ENCODE results near the gene HERC5.
"Not testable (repeated sequence)": the region's sequence is repeated elsewhere in the genome, so short reads cannot be mapped to it uniquely, and the experiment has no call there.

The HERC5 gene

DNA sequence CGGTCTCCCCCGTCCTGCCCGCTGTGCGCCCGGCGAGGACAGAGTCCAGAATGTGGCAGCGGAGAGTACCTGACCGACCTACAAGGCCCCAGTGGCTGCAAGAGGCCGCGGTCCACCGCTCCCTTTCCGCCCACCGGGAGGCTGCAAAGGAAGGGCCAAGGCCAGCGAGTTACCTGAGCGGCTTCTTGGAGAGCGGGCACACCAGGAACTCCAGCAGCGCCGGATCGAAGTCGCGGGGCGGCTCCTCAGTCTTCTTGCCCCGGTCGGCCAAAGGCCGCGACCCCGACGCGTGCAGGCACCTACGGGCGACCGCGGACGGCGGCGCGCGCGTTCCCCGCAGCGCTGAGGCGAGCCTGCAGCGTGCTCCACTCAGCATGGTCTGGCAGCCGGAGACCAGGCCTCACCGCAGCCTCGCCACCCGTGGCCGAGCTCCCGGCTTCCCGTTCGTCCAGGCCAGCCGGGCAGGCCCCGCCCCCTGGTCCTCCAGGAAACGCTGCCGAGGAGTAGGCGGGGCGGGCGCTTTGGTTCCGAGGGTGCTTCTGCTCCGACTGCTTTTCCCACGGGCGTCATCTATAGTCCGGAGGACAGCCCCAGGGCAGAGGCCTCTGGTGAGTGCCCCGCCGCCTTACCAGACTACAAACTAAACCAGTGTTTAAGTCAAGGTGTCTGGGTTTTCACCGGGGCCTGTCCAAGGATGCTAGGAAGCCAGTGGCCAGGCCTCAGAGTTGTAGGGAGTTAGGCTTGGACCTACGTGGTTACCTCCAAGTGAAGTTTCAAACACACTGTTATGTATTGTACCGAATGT is 66.6 kb downstream of the HERC5 start, which contains the start of gene PYURF:
PYURF (minus strand) TSS at position 452 of the 805 bp plus-strand sequence; CDS start at position 376, 76 bp downstream.
- DNase-seq = peak; percentile 23

DNA sequence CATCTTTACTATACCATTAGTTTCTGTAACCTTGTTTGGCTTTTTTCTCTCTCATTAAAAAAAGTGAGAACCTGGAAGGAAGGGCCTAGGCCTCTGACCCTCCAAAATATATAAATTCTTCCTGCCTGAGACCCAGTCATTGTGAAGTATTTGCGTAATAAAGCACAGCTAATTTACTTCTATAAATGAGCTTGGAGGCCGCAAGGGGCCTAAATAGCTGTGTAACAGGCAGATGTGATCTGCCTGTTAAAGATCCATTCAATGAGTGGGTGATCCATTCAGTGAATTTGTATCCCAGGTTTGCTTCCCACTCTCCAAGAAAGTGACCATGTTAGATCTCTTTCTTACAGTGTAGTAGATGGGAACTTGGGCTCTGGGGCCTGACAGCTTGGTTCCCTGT is 67.3 kb downstream of the HERC5 start:
- DNase-seq = no peak

- no peak for DNase-seq
These were observed 69.4 kb downstream of the HERC5 start for GRCh38 chr4:88526221-88526815.

- DNase-seq = no peak
These were observed 70.9 kb downstream of the HERC5 start for GRCh38 chr4:88527787-88528186.

GRCh38 chr4:88528861-88529260 is 71.9 kb downstream of the HERC5 start:
- no peak for DNase-seq

DNA sequence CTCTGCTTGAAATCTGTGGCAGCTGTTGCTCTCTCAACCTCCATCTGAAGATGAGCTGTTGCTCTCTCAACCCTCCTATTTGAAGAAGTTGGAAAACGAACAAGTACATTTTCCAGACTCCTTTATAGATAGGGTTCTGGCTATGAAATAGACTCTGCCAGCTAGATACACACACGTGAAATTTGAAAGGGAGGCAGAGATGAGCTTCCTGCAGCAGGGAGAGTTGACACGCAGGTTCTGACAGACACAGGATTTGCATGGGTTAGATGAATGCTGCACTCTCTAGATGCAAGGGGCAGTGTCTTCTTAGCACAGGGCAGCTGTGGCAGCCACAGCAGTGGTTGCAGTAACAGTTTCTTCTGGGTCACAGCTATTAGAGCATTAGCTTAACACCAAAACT is 74.6 kb downstream of the HERC5 start:
- no peak for DNase-seq

DNA sequence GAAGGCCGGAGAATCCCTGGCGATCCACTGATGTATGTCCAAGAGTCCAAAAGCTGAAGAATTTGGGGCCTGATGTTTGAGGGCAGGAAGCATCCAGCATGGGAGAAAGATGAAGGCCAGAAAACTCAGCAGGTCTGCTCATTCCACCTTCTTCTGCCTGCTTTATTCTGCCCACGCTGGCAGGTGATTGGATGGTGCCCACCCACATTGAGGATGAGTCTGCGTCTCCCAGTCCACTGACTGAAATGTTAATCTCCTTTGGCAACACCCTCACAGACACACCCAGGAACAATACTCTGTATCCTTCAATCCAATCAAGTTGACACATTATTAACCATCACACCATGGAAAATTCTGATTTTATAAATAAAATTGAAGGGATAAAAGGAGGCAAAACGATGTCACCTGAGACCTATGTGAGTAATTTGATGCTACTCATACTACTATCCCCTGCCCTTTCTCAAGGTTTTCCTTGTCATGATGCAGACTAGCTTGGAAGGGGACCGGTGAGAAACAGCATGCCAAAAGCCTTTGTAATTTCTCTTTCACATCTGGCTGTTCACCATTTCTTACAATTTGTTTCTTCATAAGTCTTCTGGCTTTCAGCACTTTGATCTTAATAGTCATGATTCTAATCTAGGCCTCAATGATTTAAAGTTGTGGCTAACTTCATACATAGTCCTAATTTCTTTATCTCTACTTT is 76.3 kb downstream of the HERC5 start:
- no peak for DNase-seq

DNA sequence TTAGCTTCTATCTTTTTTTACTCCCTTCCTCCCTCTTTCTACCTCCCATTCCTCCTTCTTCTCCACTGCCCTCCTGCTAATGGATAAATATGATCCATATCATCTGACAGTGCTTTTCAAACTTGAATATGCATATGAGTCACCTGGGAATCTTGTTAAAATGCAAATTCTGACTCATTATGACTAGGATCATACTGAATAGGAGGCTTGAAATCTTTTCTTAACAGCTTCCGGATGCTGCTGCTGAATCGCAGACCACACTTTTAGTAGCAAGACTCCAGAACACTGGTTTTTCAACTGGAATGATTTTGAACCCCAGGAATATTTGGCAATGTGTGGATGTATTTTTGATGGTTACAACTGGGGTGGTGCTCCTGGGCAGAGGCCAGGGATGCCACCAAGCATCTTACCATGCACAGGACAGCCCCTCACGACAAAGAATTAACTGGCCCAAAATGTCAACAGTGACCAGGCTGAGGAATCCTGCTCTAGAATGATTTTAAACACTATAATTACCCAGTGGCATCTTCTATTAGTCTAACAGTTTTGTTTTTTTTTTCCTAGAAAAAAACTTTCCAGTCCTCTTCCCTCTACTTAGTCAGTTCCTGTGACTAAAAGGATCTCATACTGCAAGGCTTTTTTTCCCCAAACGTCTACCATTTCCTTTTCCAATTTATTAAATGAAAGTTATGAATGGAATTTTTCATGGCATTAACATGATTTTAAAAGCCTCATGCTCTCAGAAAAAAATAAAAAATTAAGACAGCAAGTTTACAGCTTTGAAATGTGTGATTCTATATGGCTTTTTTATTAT is 77.2 kb downstream of the HERC5 start:
- no peak for DNase-seq

DNA sequence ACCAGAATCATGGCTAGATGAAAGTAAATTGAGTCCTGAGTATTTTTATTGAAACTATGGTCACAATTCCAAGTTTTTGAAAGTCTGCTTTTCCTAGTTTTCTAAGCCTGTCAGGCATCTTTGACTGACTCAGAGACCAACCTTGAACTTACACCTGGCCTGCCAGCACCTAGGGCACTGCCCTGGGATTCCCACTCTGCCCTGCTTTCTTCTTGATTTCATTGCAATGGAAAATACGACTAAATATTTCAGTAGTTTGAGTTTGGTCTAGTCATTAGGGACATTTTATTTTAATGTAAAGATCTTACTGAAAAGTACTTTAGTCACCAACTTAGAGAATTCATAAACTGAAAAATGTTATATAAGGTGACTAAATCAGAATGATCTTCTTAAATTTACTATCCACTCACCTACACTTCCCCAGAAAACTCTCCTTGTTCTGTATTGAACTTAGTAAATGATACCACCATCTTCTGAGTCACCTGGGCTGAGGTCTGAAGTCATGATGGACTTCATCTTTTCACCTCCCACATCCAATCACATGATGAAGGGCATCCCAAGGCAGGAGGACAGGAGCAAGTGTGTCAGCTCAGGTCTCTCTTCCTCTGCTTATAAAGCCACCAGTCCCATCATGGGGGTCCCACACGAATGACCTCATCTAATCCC is 78.3 kb downstream of the HERC5 start:
- DNase-seq = no peak

DNA sequence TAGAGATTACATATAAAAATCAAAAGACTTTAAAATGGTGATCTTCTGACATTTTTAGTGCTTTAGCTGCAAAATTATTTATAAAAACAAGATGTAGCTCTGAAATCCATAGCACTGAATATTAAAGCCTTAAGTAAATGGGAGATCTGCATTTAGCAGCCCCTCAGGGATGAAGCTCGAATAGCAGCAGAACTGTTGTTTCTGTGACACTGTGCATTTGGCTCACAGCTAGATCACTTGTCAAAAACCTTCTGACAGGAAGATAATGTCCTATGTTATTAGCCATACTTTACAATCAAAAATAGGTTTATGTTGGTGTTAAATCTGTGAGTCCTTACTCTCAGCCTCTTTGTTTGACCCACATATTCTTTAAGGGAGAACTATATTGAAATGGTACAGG is 80.8 kb downstream of the HERC5 start:
- DNase-seq = no peak

- not testable (repeated sequence) for DNase-seq
These were observed 82.6 kb downstream of the HERC5 start for GRCh38 chr4:88539322-88540068.

DNA sequence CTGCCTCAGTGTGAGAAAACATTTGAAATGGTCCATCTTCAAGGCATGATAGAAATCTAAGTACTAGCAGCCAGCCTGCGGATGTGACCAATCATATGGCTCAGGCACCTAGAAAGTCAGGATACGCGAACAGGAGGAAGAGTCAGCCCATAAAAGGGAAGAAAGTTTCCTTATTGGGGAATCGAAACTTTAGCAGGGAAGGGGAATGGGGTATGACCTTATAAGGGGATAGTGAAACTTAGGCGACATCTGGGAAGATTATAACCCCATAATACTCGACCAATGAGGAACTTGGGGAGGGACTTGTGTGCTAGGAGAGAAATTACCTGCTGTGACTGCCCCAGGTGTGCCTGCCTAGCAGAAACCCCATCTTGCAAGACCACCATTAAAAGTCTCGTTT is 92.9 kb downstream of the HERC5 start:
- DNase-seq = no peak

Data from NCI-H524 treated with DMSO at 0.1 percent for 48 hours (cell line).